RWPE2 (cell line): ENCODE results near the gene MAGEC3.
"Not testable (repeated sequence)": the region's sequence is repeated elsewhere in the genome, so short reads cannot be mapped to it uniquely, and the experiment has no call there.

Experiments
- ATAC-seq: fragments of 200-7000 bp; cut with Tn5 transposase; 3 replicates; pipeline ENCODE4 v1.9.1; 2021; ENCODE audit warnings: low read depth
- DNase-seq: peaks from one replicate; pipeline ENCODE4 v3.0.0-alpha.2; 2020; ENCODE audit warnings: low spot score
- H3K27ac ChIP-seq: fragments of 450-650 bp; 2 replicates; pipeline ENCODE4 v1.5.1; 2017; ENCODE audit warnings: mild to moderate bottlenecking; ENCODE audit not compliant: poor library complexity, severe bottlenecking
- H3K27me3 ChIP-seq: fragments of 250-450 bp; sonication (Bioruptor Pico); 2 replicates; pipeline ENCODE4 v1.5.1; 2021; ENCODE audit warnings: mild to moderate bottlenecking, moderate library complexity; ENCODE audit not compliant: insufficient read depth, poor library complexity, severe bottlenecking
- H3K36me3 ChIP-seq: fragments of 250-450 bp; sonication (Bioruptor Pico); 2 replicates; pipeline ENCODE4 v1.5.1; 2020; ENCODE audit warnings: low read depth, mild to moderate bottlenecking, moderate library complexity
- H3K4me1 ChIP-seq: fragments of 250-450 bp; sonication (Bioruptor Pico); 2 replicates; pipeline ENCODE4 v1.5.1; 2021; ENCODE audit warnings: mild to moderate bottlenecking, moderate library complexity; ENCODE audit not compliant: insufficient read depth, poor library complexity, severe bottlenecking
- H3K4me3 ChIP-seq: fragments of 250-450 bp; sonication (Bioruptor Pico); 2 replicates; pipeline ENCODE4 v1.5.1; 2021; ENCODE audit warnings: mild to moderate bottlenecking, moderate library complexity; ENCODE audit not compliant: severe bottlenecking
- H3K9me3 ChIP-seq: fragments of 250-450 bp; sonication (Bioruptor Pico); 2 replicates; pipeline ENCODE4 v1.5.1; 2021; ENCODE audit warnings: mild to moderate bottlenecking, moderate library complexity; ENCODE audit not compliant: severe bottlenecking
- TF ChIP-seq, protein P1 (sequence below): fragments of 450-650 bp; IDR thresholded peaks from one replicate; pipeline ENCODE4 v1.5.1; 2017; ENCODE audit warnings: mild to moderate bottlenecking, moderate library complexity; ENCODE audit not compliant: poor library complexity, severe bottlenecking

Gene MAGEC3

GRCh38 chrX:141832247-141832646 lies 5.9 kb upstream of the MAGEC3 start:
- Histone ChIP-seq H3K36me3 (no peaks in the 10 kb centered on the region), H3K27me3 (no peaks in the 10 kb centered on the region), H3K9me3 (no peaks in the 10 kb centered on the region), H3K4me1 (no peaks in the 10 kb centered on the region), H3K4me3 (no peak overlapping the region), H3K27ac (no peak overlapping the region)
- TF ChIP-seq, protein P1, sequence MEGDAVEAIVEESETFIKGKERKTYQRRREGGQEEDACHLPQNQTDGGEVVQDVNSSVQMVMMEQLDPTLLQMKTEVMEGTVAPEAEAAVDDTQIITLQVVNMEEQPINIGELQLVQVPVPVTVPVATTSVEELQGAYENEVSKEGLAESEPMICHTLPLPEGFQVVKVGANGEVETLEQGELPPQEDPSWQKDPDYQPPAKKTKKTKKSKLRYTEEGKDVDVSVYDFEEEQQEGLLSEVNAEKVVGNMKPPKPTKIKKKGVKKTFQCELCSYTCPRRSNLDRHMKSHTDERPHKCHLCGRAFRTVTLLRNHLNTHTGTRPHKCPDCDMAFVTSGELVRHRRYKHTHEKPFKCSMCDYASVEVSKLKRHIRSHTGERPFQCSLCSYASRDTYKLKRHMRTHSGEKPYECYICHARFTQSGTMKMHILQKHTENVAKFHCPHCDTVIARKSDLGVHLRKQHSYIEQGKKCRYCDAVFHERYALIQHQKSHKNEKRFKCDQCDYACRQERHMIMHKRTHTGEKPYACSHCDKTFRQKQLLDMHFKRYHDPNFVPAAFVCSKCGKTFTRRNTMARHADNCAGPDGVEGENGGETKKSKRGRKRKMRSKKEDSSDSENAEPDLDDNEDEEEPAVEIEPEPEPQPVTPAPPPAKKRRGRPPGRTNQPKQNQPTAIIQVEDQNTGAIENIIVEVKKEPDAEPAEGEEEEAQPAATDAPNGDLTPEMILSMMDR = no peak
- ATAC-seq (no peak), DNase-seq (no peak)

GRCh38 chrX:141839856-141840255 lies 1.7 kb downstream of the MAGEC3 start:
- H3K36me3 ChIP-seq = no peaks in the 10 kb centered on the region
- DNase-seq (no peak), ATAC-seq (no peak)
- H3K4me1 ChIP-seq = no peaks in the 10 kb centered on the region
- H3K4me3 ChIP-seq = no peak overlapping the region
- H3K27ac ChIP-seq = no peak overlapping the region
- TF ChIP-seq, protein P1 = no peak
- no peaks in the 10 kb centered on the region for H3K27me3 ChIP-seq
- H3K9me3 ChIP-seq = no peaks in the 10 kb centered on the region

DNA sequence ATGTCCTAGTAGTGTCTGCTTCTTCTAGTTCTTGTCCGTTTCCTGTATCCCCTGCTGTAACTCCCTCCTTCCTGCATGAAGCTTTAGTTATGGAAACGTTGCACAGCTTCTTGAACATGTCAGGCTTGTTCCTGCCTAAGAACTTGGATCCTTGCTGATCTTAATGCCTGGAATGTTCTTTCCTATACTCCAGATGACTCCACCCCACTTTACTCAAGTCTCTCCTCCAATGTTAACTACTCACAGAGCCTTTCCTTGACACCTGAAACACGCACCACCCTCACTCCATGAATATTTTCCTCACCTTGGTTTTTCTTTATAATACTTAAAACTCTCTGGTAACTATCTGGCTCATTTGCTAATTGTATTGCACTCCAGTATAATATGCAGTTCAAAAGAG lies 19.4 kb downstream of the MAGEC3 start:
- H3K4me1 ChIP-seq = no peaks in the 10 kb centered on the region
- no peak for DNase-seq
- no peak overlapping the region for H3K4me3 ChIP-seq
- TF ChIP-seq, protein P1 = no peak
- H3K27ac ChIP-seq = no peak overlapping the region
- ATAC-seq = no peak
- no peaks in the 10 kb centered on the region for H3K27me3 ChIP-seq
- H3K36me3 ChIP-seq = no peaks in the 10 kb centered on the region
- H3K9me3 ChIP-seq = no peaks in the 10 kb centered on the region

DNA sequence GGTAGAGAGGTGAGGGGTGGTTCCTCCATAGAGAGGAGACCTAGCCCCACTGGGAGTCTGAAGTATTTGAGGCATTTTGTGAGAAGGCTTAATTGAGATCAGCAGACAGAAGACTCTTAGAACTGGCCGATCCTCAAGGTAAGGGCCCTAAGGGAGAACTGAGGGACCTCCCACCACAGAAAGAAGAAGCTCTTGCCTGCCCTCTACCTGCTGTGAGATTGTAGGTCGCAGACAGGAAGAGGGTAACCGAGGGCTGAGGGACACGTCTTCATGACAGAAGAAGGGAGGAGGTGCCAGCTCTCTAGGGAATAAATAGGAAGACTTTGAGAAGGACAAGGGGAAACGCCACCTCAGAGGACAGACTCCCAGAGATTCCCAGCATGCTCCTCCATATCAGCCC lies 41.5 kb downstream of the MAGEC3 start:
- H3K27ac ChIP-seq = no peak overlapping the region
- no peak for DNase-seq
- H3K36me3 ChIP-seq = no peaks in the 10 kb centered on the region
- H3K4me3 ChIP-seq = no peak overlapping the region
- H3K4me1 ChIP-seq = no peaks in the 10 kb centered on the region
- TF ChIP-seq, protein P1 = no peak
- no peaks in the 10 kb centered on the region for H3K9me3 ChIP-seq
- no peak for ATAC-seq
- H3K27me3 ChIP-seq = no peaks in the 10 kb centered on the region

GRCh38 chrX:141888811-141889210 lies 50.7 kb downstream of the MAGEC3 start:
- not testable (repeated sequence) for H3K4me3 ChIP-seq, H3K36me3 ChIP-seq, H3K9me3 ChIP-seq, H3K4me1 ChIP-seq, H3K27me3 ChIP-seq, DNase-seq, ATAC-seq, H3K27ac ChIP-seq

DNA sequence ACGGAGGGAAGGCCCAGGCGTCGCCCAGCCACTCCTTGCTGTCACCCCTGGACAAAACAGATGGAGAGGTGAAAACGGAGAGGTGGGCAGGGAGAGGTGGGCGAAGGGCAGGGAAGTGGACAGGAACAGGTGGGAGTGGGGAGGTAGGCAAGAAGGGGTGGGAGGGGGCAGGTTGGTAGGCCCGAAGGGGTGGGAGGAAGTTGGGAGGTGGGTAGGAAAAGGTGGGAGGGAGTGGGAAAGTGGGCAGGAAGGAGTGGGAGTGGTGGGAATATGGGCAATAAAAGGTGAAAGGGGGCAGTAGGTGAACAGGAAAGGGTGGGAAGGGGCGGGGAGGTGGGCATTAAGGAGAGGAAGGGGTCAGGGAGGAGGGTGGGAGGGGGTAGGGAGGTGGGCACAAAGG lies 56.6 kb downstream of the MAGEC3 start:
- TF ChIP-seq, protein P1 = no peak
- ATAC-seq (no peak), DNase-seq (no peak)
- Histone ChIP-seq H3K4me1 (no peaks in the 10 kb centered on the region), H3K9me3 (no peaks in the 10 kb centered on the region), H3K27me3 (no peaks in the 10 kb centered on the region), H3K27ac (no peak overlapping the region), H3K36me3 (no peaks in the 10 kb centered on the region), H3K4me3 (no peak overlapping the region)
